Stimulated activated CD4-positive, alpha-beta T cell treated with anti-CD3 and anti-CD28 coated beads, Interleukin-1b, Interleukin-23, amount 100 ng/mL, for 48 hours (primary cell): ENCODE measurements around the gene BTBD9.

Experiments
- DNase-seq: peaks from one replicate; pipeline ENCODE4 v3.0.0-alpha.2; 2020

The BTBD9 gene

GRCh38 chr6:38423746-38424145 is 216.0 kb downstream of the BTBD9 start:
- no peak for DNase-seq

GRCh38 chr6:38420207-38420606 is 219.5 kb downstream of the BTBD9 start:
- no peak for DNase-seq

GRCh38 chr6:38417521-38417920 is 222.2 kb downstream of the BTBD9 start:
- DNase-seq: no peak

GRCh38 chr6:38415231-38416005 is 224.3 kb downstream of the BTBD9 start:
- DNase-seq: no peak

- no peak for DNase-seq
These were observed 226.5 kb downstream of the BTBD9 start for GRCh38 chr6:38413102-38413800.

GRCh38 chr6:38407192-38407591 is 232.5 kb downstream of the BTBD9 start:
- no peak for DNase-seq

GRCh38 chr6:38406096-38406495 is 233.6 kb downstream of the BTBD9 start:
- DNase-seq: no peak

GRCh38 chr6:38404900-38405556 is 234.7 kb downstream of the BTBD9 start:
- DNase-seq: no peak

- no peak for DNase-seq
These were observed 235.4 kb downstream of the BTBD9 start for GRCh38 chr6:38404355-38404754.

GRCh38 chr6:38403548-38403947 is 236.2 kb downstream of the BTBD9 start:
- DNase-seq: no peak

- DNase-seq: no peak
These were observed 239.0 kb downstream of the BTBD9 start for GRCh38 chr6:38400764-38401163.

- no peak for DNase-seq
These were observed 239.6 kb downstream of the BTBD9 start for GRCh38 chr6:38400101-38400500.

- DNase-seq: no peak
These were observed 243.5 kb downstream of the BTBD9 start for GRCh38 chr6:38396209-38396608.

GRCh38 chr6:38393986-38394385 is 245.7 kb downstream of the BTBD9 start:
- DNase-seq: no peak

GRCh38 chr6:38391626-38392579 is 247.8 kb downstream of the BTBD9 start:
- DNase-seq: no peak

GRCh38 chr6:38391206-38391605 is 248.5 kb downstream of the BTBD9 start:
- no peak for DNase-seq

- DNase-seq: no peak
These were observed 249.9 kb downstream of the BTBD9 start for GRCh38 chr6:38389875-38390274.

- no peak for DNase-seq
These were observed 251.8 kb downstream of the BTBD9 start for GRCh38 chr6:38387971-38388370.

GRCh38 chr6:38387461-38387860 is 252.3 kb downstream of the BTBD9 start:
- no peak for DNase-seq

GRCh38 chr6:38378801-38379200 is 260.9 kb downstream of the BTBD9 start:
- DNase-seq: no peak

- DNase-seq: no peak
These were observed 263.8 kb downstream of the BTBD9 start for GRCh38 chr6:38375937-38376336.

- DNase-seq: no peak
These were observed 264.4 kb downstream of the BTBD9 start for GRCh38 chr6:38375341-38375740.

- no peak for DNase-seq
These were observed 267.8 kb downstream of the BTBD9 start for GRCh38 chr6:38371881-38372280.
